CD4-positive, alpha-beta T cell treated with Interleukin-4 for 4 hours (primary cell): Measurements from ENCODE around the gene P2RY14.
A peak's percentile ranks its signal among the peaks of the same experiment; 100 is the strongest.

Source experiments
- DNase-seq: peaks from one replicate; pipeline ENCODE4 v3.0.0-alpha.2; 2020

Gene P2RY14

GRCh38 chr3:151278230-151278629 is at the start of gene P2RY14:
TSS of gene P2RY14 (minus strand) at chr3:151278542. CDS start at chr3:151214316, 64,226 bp downstream.
- peak; percentile 45 for DNase-seq

- DNase-seq = no peak
Observed at GRCh38 chr3:151327571-151328198, 49.3 kb upstream of the P2RY14 start.

- no peak for DNase-seq
Observed at GRCh38 chr3:151322511-151322910, 44.2 kb upstream of the P2RY14 start.

GRCh38 chr3:151321526-151321925 is 43.2 kb upstream of the P2RY14 start:
- no peak for DNase-seq

GRCh38 chr3:151320131-151320530 is 41.8 kb upstream of the P2RY14 start:
- DNase-seq = no peak

GRCh38 chr3:151319628-151320027 is 41.3 kb upstream of the P2RY14 start:
- DNase-seq = no peak

GRCh38 chr3:151318991-151319390 is 40.6 kb upstream of the P2RY14 start:
- no peak for DNase-seq

GRCh38 chr3:151318313-151318712 is 40.0 kb upstream of the P2RY14 start:
- no peak for DNase-seq

GRCh38 chr3:151316267-151316991 is 38.1 kb upstream of the P2RY14 start, which contains the start of gene GPR87:
TSS of gene GPR87 (minus strand) at chr3:151316820. CDS start at chr3:151300100, 16,720 bp downstream.
- no peak for DNase-seq

- DNase-seq = no peak
Observed at GRCh38 chr3:151315846-151316245, 37.5 kb upstream of the P2RY14 start.

- no peak for DNase-seq
Observed at GRCh38 chr3:151315136-151315535, 36.8 kb upstream of the P2RY14 start.

GRCh38 chr3:151314593-151314992 is 36.3 kb upstream of the P2RY14 start:
- no peak for DNase-seq

- no peak for DNase-seq
Observed at GRCh38 chr3:151314137-151314536, 35.8 kb upstream of the P2RY14 start.

GRCh38 chr3:151312972-151313371 is 34.6 kb upstream of the P2RY14 start:
- DNase-seq = no peak

GRCh38 chr3:151309566-151309965 is 31.2 kb upstream of the P2RY14 start:
- no peak for DNase-seq

- DNase-seq = no peak
Observed at GRCh38 chr3:151307583-151308488, 29.5 kb upstream of the P2RY14 start.

GRCh38 chr3:151307131-151307530 is 28.8 kb upstream of the P2RY14 start:
- DNase-seq = no peak

GRCh38 chr3:151306168-151306810 is 27.9 kb upstream of the P2RY14 start:
- no peak for DNase-seq

- no peak for DNase-seq
Observed at GRCh38 chr3:151305775-151306151, 27.4 kb upstream of the P2RY14 start.

- DNase-seq = no peak
Observed at GRCh38 chr3:151305060-151305774, 26.9 kb upstream of the P2RY14 start.

- DNase-seq = no peak
Observed at GRCh38 chr3:151303751-151304150, 25.4 kb upstream of the P2RY14 start.

GRCh38 chr3:151301787-151302186 is 23.4 kb upstream of the P2RY14 start:
- DNase-seq = no peak
